Activated T-cell treated with anti-CD3 and anti-CD28 coated beads, Interleukin-2, amount 50 U/mL, for 24 hours (primary cell): ENCODE data around the gene ZSWIM2.
"Not testable (repeated sequence)": the region's sequence is repeated elsewhere in the genome, so short reads cannot be mapped to it uniquely, and the experiment has no call there.

ENCODE experiments used
- DNase-seq: peaks from one replicate; pipeline ENCODE4 v3.0.0-alpha.2; 2020
- H3K27ac Mint-ChIP-seq: 2 replicates; pipeline ENCODE4 v1.8.0; 2020; ENCODE audit warnings: mild to moderate bottlenecking, mixed read lengths
- H3K27me3 Mint-ChIP-seq: 2 replicates; pipeline ENCODE4 v1.8.0; 2020; ENCODE audit warnings: mixed read lengths
- H3K36me3 Mint-ChIP-seq: 2 replicates; pipeline ENCODE4 v1.8.0; 2020; ENCODE audit warnings: low read depth, mixed read lengths
- H3K4me1 Mint-ChIP-seq: 2 replicates; pipeline ENCODE4 v1.8.0; 2020; ENCODE audit warnings: low read depth, mixed read lengths
- H3K4me3 Mint-ChIP-seq: 2 replicates; pipeline ENCODE4 v1.8.0; 2020; ENCODE audit warnings: mild to moderate bottlenecking, moderate library complexity, mixed read lengths
- H3K9me3 Mint-ChIP-seq: 2 replicates; pipeline ENCODE4 v1.8.0; 2020; ENCODE audit warnings: mixed read lengths

Gene ZSWIM2

DNA sequence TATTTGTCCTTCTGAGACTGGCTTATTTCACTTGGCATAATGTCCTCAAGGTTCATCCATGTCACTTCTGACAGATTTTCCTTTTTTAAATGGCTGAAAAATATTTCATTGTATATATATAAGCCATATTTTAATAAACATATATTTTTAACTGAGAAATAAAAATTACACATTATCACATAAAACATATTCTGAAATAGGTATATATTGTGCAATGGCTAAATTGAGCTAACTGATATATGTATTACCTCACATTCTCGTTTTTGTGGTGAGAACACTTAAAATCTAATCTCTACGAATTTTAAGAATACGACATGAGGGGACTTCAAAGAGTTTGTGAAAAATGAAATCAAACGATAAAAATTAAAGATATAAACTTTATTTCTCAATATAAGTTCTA, 25.7 kb upstream of the ZSWIM2 start:
- peaks cover 3% of the 10 kb centered on the region for H3K9me3 Mint-ChIP-seq
- H3K36me3 Mint-ChIP-seq = no peaks in the 10 kb centered on the region
- no peaks in the 10 kb centered on the region for H3K27me3 Mint-ChIP-seq
- no peak overlapping the region for H3K27ac Mint-ChIP-seq
- no peak overlapping the region for H3K4me3 Mint-ChIP-seq
- no peaks in the 10 kb centered on the region for H3K4me1 Mint-ChIP-seq
- no peak for DNase-seq

DNA sequence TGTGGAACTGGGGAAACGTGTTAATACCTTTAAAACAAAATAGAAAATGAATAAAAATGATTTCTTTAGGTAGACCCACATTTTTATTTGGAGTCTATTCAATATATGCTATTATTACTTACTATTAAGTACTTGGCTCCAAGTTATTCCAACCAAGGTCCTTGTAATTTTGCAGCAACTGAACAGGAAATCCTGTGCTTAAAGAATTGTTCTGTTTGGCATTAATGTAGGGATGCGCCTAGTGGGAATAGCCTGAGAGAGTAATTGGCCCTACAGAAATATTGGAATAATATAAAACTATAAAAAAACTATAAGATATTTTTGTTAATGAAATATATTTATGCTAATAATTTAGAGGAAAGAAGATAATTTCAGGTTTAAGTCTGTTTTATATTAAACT, 22.9 kb upstream of the ZSWIM2 start:
- no peak for DNase-seq
- H3K27me3 Mint-ChIP-seq = no peaks in the 10 kb centered on the region

DNA sequence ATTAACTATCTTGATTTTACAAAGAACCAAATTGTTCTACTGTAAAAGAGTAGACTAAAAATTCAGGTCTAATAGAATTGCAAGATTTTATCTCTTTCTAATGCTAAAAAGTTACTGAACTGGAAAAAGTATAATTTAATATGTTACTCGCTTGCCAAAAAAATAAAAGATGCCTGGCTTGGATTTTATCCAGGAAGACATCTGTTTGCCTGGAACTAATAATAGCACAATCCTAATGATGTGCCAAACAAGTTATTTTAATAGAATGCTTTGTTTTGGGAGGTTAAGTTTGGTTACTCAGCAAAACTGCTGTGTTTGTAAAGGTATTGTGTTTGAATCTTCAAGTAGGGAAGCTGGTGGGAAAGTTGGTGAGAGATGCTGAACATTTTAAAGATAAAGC, 19.4 kb upstream of the ZSWIM2 start:
- Mint-ChIP-seq H3K36me3 (no peaks in the 10 kb centered on the region), H3K27me3 (no peaks in the 10 kb centered on the region), H3K9me3 (no peaks in the 10 kb centered on the region), H3K4me1 (no peaks in the 10 kb centered on the region), H3K4me3 (no peak overlapping the region), H3K27ac (no peak overlapping the region)
- no peak for DNase-seq

More for the DNA sequence above, 22.9 kb upstream of the ZSWIM2 start:
- Mint-ChIP-seq H3K4me3 (no peak overlapping the region), H3K9me3 (peaks cover 3% of the 10 kb centered on the region), H3K27ac (no peak overlapping the region), H3K4me1 (no peaks in the 10 kb centered on the region), H3K36me3 (no peaks in the 10 kb centered on the region)

DNA sequence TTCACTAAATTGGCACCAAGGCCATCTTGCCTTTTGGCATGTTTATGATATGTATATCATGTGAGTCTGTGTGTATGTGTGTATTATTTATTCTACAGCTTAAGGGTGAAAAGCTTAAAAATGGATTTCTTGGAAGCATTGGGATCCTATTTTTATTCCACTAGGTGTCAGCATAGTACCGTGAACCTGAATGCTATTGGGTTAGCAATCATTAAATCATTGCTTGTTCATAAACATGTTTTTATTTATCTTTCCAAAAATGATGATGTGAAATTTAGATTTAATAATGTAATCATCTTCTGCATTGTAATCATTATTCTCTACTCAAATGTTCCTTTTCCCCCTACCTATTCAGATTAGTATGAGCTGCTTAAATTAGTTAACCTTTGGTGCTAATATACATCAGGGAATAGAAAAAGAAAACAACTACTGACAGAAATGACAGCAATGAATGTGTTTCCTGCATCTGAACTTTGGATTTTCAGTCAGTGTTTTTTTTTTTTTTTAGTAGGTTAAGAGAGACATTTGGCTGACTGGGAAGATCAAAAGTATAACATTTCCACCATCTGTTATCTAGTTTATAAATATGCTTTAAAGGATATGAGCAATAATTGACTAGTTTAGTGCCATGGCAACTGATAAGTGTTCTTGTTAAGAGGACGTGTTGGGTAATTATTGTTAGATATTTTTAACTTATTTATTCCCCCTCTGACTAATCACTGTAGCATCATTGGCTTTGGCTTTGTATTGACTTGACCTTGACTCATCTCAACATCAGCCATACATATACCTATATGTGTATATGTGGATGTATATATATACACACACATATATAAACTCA, 14.1 kb upstream of the ZSWIM2 start:
- H3K27me3 Mint-ChIP-seq = peaks cover 2% of the 10 kb centered on the region
- H3K36me3 Mint-ChIP-seq = no peaks in the 10 kb centered on the region
- no peaks in the 10 kb centered on the region for H3K9me3 Mint-ChIP-seq
- no peak overlapping the region for H3K27ac Mint-ChIP-seq
- no peaks in the 10 kb centered on the region for H3K4me1 Mint-ChIP-seq
- no peak for DNase-seq
- no peak overlapping the region for H3K4me3 Mint-ChIP-seq

- H3K9me3 Mint-ChIP-seq = peaks cover 3% of the 10 kb centered on the region
- no peaks in the 10 kb centered on the region for H3K36me3 Mint-ChIP-seq
- no peak overlapping the region for H3K4me3 Mint-ChIP-seq
- peaks cover 6% of the 10 kb centered on the region for H3K27me3 Mint-ChIP-seq
- no peaks in the 10 kb centered on the region for H3K4me1 Mint-ChIP-seq
- no peak overlapping the region for H3K27ac Mint-ChIP-seq
- DNase-seq = no peak
These were observed 6.2 kb upstream of the ZSWIM2 start for GRCh38 chr2:186855216-186855615.

GRCh38 chr2:186853951-186854350, 5.0 kb upstream of the ZSWIM2 start:
- no peak for DNase-seq
- Mint-ChIP-seq H3K9me3 (peaks cover 3% of the 10 kb centered on the region), H3K4me1 (peaks cover 8% of the 10 kb centered on the region), H3K27me3 (peaks cover 16% of the 10 kb centered on the region), H3K4me3 (no peak overlapping the region), H3K27ac (no peak overlapping the region), H3K36me3 (no peaks in the 10 kb centered on the region)

DNA sequence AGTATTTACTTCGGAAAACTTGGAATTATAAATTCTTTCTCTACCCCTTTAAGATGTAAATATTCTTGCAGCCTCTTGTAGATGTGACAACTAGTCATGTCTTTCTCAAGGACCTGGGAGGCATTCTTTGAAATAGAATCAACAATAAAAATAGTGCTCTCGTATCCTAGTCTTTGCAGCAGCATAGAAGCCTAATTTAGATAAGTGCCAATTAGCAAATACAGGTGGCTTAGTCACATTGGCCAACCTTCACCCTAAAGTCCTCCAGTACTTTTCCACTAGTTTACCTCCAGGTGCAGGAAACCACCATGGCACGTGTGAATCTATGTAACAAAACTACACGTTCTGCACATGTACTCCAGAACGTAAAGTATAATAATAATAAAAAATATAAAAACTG, 3.5 kb upstream of the ZSWIM2 start:
- H3K4me1 Mint-ChIP-seq = peaks cover 12% of the 10 kb centered on the region
- no peaks in the 10 kb centered on the region for H3K36me3 Mint-ChIP-seq
- peaks cover 3% of the 10 kb centered on the region for H3K9me3 Mint-ChIP-seq
- no peak overlapping the region for H3K4me3 Mint-ChIP-seq
- H3K27me3 Mint-ChIP-seq = peaks cover 28% of the 10 kb centered on the region
- no peak overlapping the region for H3K27ac Mint-ChIP-seq
- no peak for DNase-seq

- Mint-ChIP-seq H3K9me3 (no peaks in the 10 kb centered on the region), H3K36me3 (no peaks in the 10 kb centered on the region), H3K4me3 (no peak overlapping the region), H3K27ac (no peak overlapping the region), H3K4me1 (no peaks in the 10 kb centered on the region), H3K27me3 (no peaks in the 10 kb centered on the region)
- no peak for DNase-seq
These were observed 6.6 kb downstream of the ZSWIM2 start for GRCh38 chr2:186842373-186842772.

DNA sequence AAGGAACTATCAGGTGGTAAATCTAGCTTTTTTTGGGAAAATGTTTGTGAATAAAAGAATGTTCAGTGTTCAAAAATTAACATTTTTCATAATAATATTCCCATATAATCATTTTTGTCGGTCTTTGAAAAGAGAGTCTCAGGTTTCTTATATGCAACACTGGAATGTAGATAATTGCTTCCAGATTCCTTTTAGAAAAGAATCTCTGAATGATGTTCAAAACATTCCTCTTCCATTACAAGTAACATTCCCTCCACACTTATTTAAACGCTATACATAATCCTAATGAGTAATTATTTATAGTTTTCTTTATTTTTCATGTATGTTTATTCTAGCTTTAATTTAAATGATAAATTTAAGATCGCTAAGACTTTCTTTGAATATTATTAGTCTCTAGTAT, 7.0 kb downstream of the ZSWIM2 start:
- Mint-ChIP-seq H3K4me3 (no peak overlapping the region), H3K9me3 (no peaks in the 10 kb centered on the region), H3K36me3 (no peaks in the 10 kb centered on the region)

GRCh38 chr2:186835628-186836027, 13.3 kb downstream of the ZSWIM2 start:
- no peak overlapping the region for H3K4me3 Mint-ChIP-seq
- no peaks in the 10 kb centered on the region for H3K4me1 Mint-ChIP-seq

More for the DNA sequence above, 7.0 kb downstream of the ZSWIM2 start:
- no peaks in the 10 kb centered on the region for H3K27me3 Mint-ChIP-seq
- no peak for DNase-seq
- no peaks in the 10 kb centered on the region for H3K4me1 Mint-ChIP-seq
- H3K27ac Mint-ChIP-seq = no peak overlapping the region

GRCh38 chr2:186827862-186828492, 21.0 kb downstream of the ZSWIM2 start:
- H3K27ac Mint-ChIP-seq = no peak overlapping the region
- H3K27me3 Mint-ChIP-seq = no peaks in the 10 kb centered on the region
- H3K4me1 Mint-ChIP-seq = no peaks in the 10 kb centered on the region
- H3K36me3 Mint-ChIP-seq = no peaks in the 10 kb centered on the region
- no peak for DNase-seq
- H3K4me3 Mint-ChIP-seq = no peak overlapping the region
- no peaks in the 10 kb centered on the region for H3K9me3 Mint-ChIP-seq

More at GRCh38 chr2:186835628-186836027, 13.3 kb downstream of the ZSWIM2 start:
- Mint-ChIP-seq H3K9me3 (no peaks in the 10 kb centered on the region), H3K27ac (no peak overlapping the region), H3K27me3 (no peaks in the 10 kb centered on the region), H3K36me3 (no peaks in the 10 kb centered on the region)
- DNase-seq = no peak

DNA sequence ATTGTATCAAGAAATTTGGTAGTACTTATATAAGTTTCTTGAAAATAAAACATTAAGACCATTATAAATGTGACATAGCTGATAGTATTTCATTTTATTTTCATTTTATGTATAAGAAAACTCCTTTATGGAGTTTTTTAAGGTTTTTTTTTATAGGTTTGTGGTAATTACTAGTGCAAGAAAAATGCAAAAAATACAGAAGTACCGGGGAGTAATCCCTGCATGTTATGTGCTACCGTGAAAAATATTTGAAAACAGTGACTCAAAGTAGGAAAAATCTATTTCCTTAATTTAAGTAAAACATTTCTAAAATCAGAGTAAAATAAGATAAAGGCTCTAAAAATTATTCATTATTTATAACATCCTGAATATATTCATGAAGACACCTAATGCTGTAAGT, 21.6 kb downstream of the ZSWIM2 start:
- no peaks in the 10 kb centered on the region for H3K27me3 Mint-ChIP-seq
- no peak overlapping the region for H3K4me3 Mint-ChIP-seq
- no peaks in the 10 kb centered on the region for H3K9me3 Mint-ChIP-seq
- no peak for DNase-seq
- H3K36me3 Mint-ChIP-seq = no peaks in the 10 kb centered on the region
- H3K4me1 Mint-ChIP-seq = no peaks in the 10 kb centered on the region
- no peak overlapping the region for H3K27ac Mint-ChIP-seq

DNA sequence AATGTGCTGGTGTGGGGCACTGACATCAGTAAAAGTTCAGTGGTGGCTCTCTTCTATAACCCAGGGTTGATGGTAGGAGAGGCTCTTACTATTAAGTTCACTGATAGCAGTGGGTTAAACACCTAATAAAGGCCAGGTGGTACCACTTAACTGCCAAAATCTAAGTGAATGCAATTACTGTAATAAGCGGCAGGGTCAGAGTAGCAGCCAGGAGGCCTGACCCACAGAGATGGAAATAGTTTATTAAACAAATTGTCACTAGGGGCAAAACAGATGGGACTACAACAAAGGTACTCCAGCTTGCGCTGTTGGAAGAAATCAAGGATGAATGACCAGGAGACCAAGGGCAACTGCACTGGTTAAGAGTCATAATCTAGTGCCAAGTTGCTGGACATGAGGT, 26.6 kb downstream of the ZSWIM2 start:
- H3K27me3 Mint-ChIP-seq = no peaks in the 10 kb centered on the region
- no peak for DNase-seq
- H3K36me3 Mint-ChIP-seq = no peaks in the 10 kb centered on the region
- no peaks in the 10 kb centered on the region for H3K4me1 Mint-ChIP-seq
- no peaks in the 10 kb centered on the region for H3K9me3 Mint-ChIP-seq
- H3K4me3 Mint-ChIP-seq = no peak overlapping the region
- no peak overlapping the region for H3K27ac Mint-ChIP-seq

DNA sequence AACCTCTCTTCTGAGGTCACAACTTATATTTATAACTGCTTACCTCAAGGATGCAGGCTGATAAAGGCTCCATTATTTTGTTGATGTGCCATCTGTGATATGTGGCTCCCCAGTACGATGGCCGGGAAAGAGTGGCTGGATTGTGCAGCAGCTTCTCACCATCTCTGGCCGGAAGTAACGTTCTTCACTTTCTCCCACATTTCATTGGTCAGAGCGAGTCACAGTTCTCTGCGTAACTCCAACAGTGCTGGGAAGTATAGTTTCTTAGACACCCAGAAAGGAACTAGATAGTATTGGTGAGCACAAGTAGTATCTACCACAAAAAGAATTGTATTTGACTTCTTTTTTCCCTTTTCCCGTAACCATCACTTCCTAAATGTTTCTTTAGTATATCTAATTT, 28.7 kb downstream of the ZSWIM2 start:
- DNase-seq = no peak
- Mint-ChIP-seq H3K9me3 (peaks cover 7% of the 10 kb centered on the region), H3K27ac (no peak overlapping the region), H3K4me3 (no peak overlapping the region), H3K27me3 (no peaks in the 10 kb centered on the region), H3K4me1 (no peaks in the 10 kb centered on the region), H3K36me3 (no peaks in the 10 kb centered on the region)

- H3K9me3 Mint-ChIP-seq, H3K27me3 Mint-ChIP-seq, DNase-seq, H3K36me3 Mint-ChIP-seq, H3K4me3 Mint-ChIP-seq, H3K27ac Mint-ChIP-seq, H3K4me1 Mint-ChIP-seq: not testable (repeated sequence)
These were observed 37.2 kb downstream of the ZSWIM2 start for GRCh38 chr2:186811760-186812159.
